NCI-H345 (cell line): ENCODE measurements around the gene DGKH.
A peak's percentile ranks its signal among the peaks of the same experiment; 100 is the strongest.
"Not testable (repeated sequence)": the region's sequence is repeated elsewhere in the genome, so short reads cannot be mapped to it uniquely, and the experiment has no call there.

Source experiments
- DNase-seq: peaks from one replicate; lab custom pipeline; 2025; lab: John Stamatoyannopoulos, UW

The DGKH gene

DNA sequence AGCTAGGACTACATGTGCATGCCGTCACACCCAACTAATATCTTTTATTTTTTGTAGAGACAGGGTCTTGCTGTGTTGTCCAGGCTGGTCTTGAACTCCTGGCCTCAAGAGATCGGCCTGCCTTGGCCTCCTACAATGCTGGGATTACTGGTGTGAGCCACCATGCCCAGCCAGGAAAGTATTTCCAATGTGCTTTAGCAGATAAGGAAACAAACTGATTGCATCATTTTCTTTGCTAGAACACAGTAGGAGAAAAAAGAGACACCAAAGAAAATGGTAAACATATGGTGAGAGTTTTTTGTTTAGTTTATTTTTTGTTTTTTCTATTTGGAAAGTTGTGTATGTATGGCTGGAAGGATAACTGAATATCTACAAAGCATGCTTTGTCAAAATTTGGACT lies 176.6 kb downstream of the DGKH start:
- DNase-seq = no peak

GRCh38 chr13:42226759-42227158 lies 178.3 kb downstream of the DGKH start:
- not testable (repeated sequence) for DNase-seq

DNA sequence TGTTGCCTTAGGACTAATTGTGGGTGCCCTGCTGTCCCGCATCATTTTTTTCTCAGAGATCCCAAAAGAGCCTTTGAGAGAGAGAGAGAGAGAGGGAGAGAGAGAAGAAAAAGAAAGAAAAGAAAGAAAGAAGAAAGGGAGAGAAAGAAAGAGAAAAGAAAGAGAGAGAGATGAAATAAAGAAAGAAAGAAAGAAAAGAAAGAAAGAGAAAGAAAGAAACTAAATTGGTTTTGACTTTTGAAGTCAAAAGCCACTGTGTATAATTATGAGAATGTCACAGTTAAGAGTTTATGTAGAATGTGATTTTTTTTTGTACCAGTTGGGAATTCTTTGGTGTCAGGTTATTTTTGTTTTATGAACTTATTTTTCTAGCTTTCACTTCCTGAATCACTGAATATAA lies 180.1 kb downstream of the DGKH start:
- DNase-seq = no peak

DNA sequence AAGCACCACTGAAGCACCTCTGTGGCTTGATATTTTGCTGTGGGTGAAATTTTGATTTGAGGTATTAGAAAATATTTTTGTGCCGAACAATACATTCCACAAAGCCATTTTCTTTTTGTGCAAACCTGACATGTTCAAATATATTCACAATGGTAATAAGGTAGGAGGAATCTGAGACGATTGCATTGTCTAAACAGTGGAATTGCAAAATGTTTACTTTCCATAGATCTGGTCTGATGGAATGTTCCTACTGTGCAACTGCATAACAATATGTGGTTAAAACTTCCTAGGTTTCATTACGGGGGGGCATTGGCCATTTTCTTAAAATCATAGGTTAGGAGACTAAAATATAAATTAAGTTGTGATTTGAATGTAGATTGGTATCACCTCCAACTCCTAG lies 180.8 kb downstream of the DGKH start:
- DNase-seq = no peak

- no peak for DNase-seq
These were observed 184.2 kb downstream of the DGKH start for GRCh38 chr13:42232671-42233070.

GRCh38 chr13:42233726-42234125 lies 185.3 kb downstream of the DGKH start:
- no peak for DNase-seq

- DNase-seq = no peak
These were observed 190.7 kb downstream of the DGKH start for GRCh38 chr13:42239161-42239560.

GRCh38 chr13:42239644-42240043 lies 191.2 kb downstream of the DGKH start:
- DNase-seq = no peak

GRCh38 chr13:42246541-42246940 lies 198.1 kb downstream of the DGKH start:
- no peak for DNase-seq

DNA sequence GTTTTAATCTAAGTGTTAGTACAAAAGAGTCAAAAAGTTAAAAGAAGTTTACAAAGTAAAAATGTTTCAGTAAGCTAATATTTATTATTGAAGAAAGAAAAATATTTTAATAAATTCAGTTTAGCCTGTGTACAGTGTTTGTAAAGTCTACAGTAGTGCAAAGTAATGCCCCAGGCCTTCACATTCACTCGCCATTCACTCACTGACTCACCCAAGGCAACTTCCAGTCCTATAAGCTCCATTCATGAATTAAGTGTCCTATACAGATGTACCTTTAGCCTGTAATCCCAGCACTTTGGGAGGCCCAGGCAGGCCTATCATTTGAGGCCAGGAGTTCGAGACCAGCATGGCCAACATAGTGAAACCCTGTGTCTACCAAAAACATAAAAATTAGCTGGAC lies 199.4 kb downstream of the DGKH start:
- no peak for DNase-seq

GRCh38 chr13:42255886-42256285 lies 207.4 kb downstream of the DGKH start:
- DNase-seq = no peak

- no peak for DNase-seq
These were observed 210.3 kb downstream of the DGKH start for GRCh38 chr13:42258747-42259146.

DNA sequence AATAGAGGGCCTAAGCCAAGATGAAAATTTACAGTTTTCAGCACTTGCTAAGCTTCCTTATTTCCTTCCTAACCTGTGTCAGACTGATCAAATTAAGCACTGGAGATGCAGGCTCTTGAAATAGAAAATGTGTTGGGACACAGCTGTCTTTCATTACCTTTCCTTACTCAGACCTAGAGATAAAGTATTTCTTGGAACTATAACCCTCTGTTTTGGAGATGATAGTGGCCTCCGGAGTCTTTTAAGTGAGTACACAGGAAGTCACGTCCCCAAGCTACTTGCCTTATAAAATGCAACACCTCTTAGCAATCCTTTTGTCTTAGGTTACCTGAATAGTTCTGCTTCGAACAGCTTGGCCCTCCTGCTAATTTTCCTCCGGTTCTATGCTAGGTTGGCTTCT lies 211.1 kb downstream of the DGKH start:
- DNase-seq = no peak

DNA sequence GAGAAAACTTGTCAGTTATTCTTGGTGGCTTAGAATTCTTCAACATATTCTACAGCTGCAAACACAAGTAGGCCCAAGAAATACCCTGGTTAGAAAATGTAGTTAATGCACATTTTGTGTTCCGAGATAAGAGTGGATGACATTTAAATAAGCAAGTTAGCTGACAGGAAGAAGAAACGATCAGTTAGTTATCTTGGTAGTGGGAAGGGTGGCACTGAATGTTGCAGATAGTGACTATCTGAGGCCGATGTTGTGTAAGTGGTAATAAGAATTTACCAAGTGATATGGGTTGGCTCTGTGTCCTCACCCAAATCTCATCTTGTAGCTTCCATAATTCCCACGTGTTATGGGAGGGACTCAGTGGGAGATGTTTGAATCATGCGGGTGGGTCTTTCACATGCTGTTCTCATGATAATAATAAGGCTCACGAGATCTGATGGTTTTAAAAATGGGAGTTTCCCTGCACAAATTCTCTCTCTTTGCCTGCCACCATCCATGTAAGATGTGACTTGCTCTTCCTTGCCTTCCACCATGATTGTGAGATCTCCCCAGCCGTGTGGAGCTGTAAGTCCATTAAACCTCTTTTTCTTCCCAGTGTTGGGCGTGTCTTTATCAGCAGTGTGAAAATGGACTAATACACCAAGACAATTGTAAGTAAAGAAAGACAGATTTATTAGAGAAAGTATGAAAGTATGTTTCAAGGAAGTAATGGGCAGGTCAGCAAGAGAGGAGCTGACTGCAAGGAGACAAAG lies 212.6 kb downstream of the DGKH start:
- no peak for DNase-seq

GRCh38 chr13:42266473-42266872 lies 218.0 kb downstream of the DGKH start:
- DNase-seq = no peak

- no peak for DNase-seq
These were observed 221.9 kb downstream of the DGKH start for GRCh38 chr13:42270160-42270856.

- DNase-seq = no peak
These were observed 222.4 kb downstream of the DGKH start for GRCh38 chr13:42270857-42271215.

DNA sequence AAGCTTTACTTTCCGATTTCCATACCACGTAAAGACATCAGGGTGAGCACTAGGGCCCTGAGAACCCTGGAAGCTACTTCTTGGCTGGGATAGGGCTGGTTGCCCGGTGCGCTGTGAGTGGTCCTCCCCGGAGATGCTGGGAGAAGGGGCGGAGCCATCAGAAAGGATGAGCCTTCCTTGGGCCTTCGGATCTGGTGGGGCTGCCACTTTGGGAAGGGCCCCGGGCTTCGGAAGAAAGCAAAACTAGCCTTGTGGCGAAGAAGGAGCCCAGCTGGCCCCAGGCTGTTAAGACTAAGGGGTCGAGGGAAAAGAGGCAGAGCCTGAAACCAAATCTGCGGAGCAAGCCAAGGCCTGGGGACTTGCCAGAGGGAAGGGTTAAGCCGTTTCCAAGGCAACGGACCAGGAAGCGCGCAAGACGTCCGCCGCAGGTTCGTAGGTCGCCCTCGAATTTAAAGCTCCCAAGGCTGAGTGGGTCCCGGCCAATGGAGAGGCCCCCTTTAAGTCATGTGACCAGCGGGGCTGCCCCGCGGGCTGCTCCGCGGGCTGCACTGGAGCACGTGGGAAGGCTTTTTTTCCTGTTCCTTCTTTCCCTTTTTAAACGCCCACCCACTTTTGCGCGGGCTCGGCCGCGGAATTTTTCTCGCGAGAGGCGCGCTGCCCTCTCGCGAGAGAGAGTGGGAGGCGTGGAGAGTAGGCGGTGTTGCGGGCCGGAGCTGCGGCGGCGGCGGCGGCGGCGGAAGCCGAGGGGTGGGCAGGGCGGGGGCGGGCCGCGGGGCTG lies 223.1 kb downstream of the DGKH start:
- peak; percentile 95 for DNase-seq

- DNase-seq = peak; percentile 11
These were observed 223.8 kb downstream of the DGKH start, which contains the start of gene AKAP11 for GRCh38 chr13:42272115-42272803. Gene AKAP11 (plus strand): TSS chr13:42272152. CDS start chr13:42286349, 14,197 bp downstream.

DNA sequence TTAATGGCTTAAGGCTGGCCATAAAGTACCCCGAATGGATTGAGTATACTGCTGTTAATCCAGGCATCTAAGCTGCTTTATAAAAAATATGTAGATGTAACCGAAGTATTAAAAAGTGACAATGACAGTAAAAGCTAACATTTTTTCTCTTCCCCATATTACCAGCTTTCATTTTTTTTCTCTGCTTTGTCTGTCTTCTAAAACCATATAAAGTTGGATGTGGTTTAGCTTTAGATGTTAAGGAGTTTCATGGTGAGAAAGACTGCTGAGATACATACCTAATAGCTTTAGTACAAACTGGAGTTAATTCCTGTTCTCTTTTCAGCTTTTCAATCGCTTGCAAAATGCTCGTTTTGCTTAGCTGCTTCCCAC lies 224.3 kb downstream of the DGKH start:
- no peak for DNase-seq

- DNase-seq = no peak
These were observed 226.1 kb downstream of the DGKH start for GRCh38 chr13:42274386-42275097.

DNA sequence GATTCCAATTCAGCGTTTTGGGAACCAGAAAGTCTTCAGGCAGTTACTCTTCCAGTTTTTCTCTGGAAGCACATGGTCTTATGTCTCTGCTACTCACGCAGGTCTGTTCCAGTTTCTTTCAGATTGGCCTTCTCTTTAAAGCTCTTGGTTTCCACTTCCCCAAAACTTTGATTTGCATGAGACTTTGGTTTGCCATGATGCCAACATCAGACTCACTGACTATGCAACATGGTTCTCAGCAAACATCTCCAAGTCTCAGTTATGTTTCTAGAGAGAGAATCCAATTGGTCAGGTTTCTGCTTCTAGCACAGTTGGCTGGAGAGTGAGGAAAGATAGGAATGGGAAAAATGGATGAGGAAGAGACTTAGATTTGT lies 226.6 kb downstream of the DGKH start:
- DNase-seq = no peak
